ENCODE results near the gene TMED4.

Gene TMED4

DNA sequence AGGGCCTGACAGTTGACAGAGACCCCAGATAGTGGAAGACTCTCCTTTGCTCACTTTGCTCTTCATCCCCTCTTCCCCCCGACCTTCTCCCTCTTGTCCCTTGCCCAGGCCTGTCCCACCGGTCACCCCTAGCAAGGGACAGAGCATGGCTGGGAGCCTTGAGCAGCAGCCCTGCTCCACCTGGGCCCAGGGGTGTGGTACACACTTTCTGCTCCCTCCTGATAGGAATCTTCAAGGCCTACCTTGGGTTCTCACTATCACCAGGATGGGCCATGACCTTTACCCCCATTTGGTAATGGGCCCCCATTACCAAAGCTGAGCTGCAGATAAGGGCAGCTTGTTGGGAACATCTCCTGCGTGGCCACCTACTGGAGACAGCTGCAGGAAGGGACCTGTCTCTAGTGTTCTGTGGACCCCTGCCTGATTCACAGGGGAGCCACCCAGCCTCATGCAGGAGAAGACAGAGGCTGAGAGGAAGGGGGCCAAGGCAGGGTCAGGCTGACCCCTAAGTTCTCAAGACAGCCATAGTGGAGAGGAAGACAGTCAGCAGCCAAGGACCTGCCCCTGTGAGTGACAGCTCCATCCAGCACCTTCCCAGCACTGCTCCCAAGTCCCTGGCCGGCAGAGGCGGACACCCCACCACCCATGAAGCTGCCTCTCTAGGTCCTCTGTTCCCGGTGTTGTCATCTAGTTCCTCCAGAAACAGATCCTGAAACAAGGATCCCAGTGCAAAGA is 40.0 kb downstream of the TMED4 start:
- Histone ChIP-seq H3K4me3 (ENCODE audit: insufficient read length, low read depth) (no peak overlapping the region), H3K27me3 (ENCODE audit: insufficient read depth, insufficient read length) (no peaks in the 10 kb centered on the region), H3K36me3 (ENCODE audit: insufficient read depth, insufficient read length, low read length) (no peaks in the 10 kb centered on the region), H3K9me3 (ENCODE audit: insufficient read depth, low read length) (no peaks in the 10 kb centered on the region), H3K9ac (ENCODE audit: insufficient read length, low read depth) (no peak overlapping the region), H3K4me1 (ENCODE audit: insufficient read depth, insufficient read length) (no peaks in the 10 kb centered on the region)
- no peak for DNase-seq (ENCODE audit: low read depth, low spot score)
- no peak for TF ChIP-seq SUZ12 (IDR thresholded peaks at IDR 0.05; ENCODE audit: extremely low read depth, insufficient read depth, insufficient read length)
- no peak for TF ChIP-seq YY1 (IDR thresholded peaks at IDR 0.05; ENCODE audit: insufficient read depth, insufficient read length)
- TF ChIP-seq ZNF274 (IDR thresholded peaks at IDR 0.05; ENCODE audit: low read depth, low read length): no peak

DNA sequence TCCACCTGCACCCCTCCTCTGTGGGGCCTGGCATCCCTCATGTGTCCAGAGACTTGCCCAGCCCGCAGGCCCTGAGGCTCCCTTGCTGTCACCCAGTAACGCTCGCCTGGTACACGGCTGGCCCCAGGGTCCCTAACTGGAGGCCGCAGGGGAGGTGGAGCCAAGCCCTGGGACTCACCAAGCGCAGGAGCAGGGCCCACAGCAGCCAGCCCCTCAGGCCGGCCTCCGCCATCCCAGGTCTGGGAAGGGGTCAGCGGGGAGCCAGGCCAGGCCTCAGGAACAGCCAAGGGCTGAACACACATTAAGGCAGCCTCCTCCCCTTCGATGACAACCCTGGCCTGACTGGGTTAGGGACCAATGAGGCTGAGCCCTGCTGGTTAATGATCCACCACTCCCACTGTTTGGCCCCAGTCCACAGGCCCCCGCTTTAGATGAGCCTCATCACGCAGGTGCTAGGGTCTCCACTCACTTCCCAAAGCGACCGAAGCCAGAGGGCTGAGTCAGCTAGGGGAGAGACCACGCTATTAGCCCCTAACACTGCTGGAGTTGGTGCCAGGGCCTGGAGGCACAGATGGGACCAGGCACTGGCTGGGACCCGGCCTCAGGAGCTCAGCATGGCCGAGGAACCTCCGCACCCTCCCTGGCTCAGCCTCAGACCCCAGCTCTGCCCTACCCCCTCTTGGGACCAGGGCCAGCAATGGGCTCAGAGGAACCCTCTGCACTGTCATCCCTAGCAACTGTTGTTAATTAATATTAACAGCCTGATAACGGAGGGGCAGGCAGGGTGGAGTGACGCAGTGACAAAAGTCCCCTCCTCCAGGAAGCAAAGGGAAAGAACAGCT is 40.8 kb downstream of the TMED4 start, which contains the start of gene NPC1L1:
TSS of gene NPC1L1 (minus strand) at position 303 of the 842 bp plus-strand sequence. CDS start at position 232, 71 bp downstream.
- TF ChIP-seq YY1 (IDR thresholded peaks at IDR 0.05; ENCODE audit: insufficient read depth, insufficient read length): no peak
- no peak for TF ChIP-seq SUZ12 (IDR thresholded peaks at IDR 0.05; ENCODE audit: extremely low read depth, insufficient read depth, insufficient read length)
- TF ChIP-seq ZNF274 (IDR thresholded peaks at IDR 0.05; ENCODE audit: low read depth, low read length): no peak
- no peaks in the 10 kb centered on the region for H3K27me3 ChIP-seq (ENCODE audit: insufficient read depth, insufficient read length)
- H3K9ac ChIP-seq (ENCODE audit: insufficient read length, low read depth): no peak within 1 kb of the TSS
- H3K4me3 ChIP-seq (ENCODE audit: insufficient read length, low read depth): no peak within 1 kb of the TSS
- no peaks in the 10 kb centered on the region for H3K36me3 ChIP-seq (ENCODE audit: insufficient read depth, insufficient read length, low read length)
- H3K4me1 ChIP-seq (ENCODE audit: insufficient read depth, insufficient read length): no peaks in the 10 kb centered on the region
- no peaks in the 10 kb centered on the region for H3K9me3 ChIP-seq (ENCODE audit: insufficient read depth, low read length)
- no peak for DNase-seq (ENCODE audit: low read depth, low spot score)

DNA sequence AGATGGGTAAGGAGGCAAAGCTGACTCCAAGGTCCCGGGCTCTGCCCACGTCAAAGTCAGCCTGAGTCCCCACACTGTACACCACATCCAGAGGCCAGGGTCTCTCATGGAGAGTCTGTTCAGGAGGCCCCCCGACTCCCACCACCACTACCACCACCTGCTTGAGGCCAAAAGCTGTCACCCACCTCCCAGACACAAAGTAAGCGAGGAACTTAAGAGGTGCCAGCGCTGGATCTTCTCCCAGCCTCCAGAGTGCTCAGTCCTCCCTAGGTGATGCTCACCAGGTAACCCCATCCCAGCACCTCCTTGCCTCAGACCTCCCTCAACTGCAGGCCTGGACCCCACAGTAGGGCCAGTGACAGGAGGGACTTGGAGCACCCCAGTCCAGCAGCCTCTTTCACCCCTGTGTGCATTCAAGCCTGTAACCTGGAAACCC is 41.4 kb downstream of the TMED4 start:
- H3K27me3 ChIP-seq (ENCODE audit: insufficient read depth, insufficient read length): no peaks in the 10 kb centered on the region
- H3K9me3 ChIP-seq (ENCODE audit: insufficient read depth, low read length): no peaks in the 10 kb centered on the region
- H3K9ac ChIP-seq (ENCODE audit: insufficient read length, low read depth): no peak overlapping the region
- H3K4me3 ChIP-seq (ENCODE audit: insufficient read length, low read depth): no peak overlapping the region
- H3K4me1 ChIP-seq (ENCODE audit: insufficient read depth, insufficient read length): no peaks in the 10 kb centered on the region
- H3K36me3 ChIP-seq (ENCODE audit: insufficient read depth, insufficient read length, low read length): no peaks in the 10 kb centered on the region
- TF ChIP-seq SUZ12 (IDR thresholded peaks at IDR 0.05; ENCODE audit: extremely low read depth, insufficient read depth, insufficient read length) (no peak), YY1 (IDR thresholded peaks at IDR 0.05; ENCODE audit: insufficient read depth, insufficient read length) (no peak), ZNF274 (IDR thresholded peaks at IDR 0.05; ENCODE audit: low read depth, low read length) (no peak)
- DNase-seq (ENCODE audit: low read depth, low spot score): no peak

DNA sequence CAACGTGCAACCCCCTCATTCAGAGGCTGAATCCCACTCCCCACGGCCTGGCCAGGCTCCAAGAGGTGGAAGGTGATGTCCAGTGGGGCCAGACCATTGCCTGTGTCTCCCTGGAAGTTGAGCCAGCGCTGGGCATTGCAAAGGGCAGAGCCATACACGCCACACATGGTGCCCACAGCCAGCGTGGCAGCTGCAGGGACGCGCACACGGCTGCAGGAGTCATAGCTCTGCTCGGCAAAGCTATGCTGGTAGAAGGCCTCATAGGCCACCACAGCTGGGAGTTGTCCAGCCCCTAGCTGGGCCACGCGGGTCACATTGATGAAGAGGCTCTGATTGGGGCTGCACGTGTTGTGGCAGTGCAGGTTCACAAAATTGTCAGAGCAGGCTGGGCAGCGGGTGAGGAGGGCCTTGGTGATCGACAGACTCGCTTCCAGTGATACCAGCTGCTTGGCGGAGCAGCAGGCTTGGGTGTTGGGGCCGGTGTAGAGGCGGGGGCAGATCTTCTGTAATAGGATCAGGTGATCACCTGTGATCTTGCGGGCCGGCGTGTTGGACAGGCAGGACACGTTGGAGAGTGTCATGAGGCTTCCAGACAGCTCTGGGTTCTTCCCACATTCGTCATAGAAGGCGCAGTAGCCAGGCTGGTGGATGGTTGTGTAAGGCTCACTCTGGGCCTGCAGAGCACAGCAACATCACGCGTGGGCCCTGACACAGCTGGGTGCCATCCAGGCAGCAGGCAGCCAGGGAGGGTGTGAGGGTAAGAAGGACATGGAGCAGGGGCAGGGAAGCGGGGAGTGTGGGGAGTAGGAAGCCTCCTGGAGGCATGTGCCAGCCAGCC is 42.1 kb downstream of the TMED4 start:
- DNase-seq (ENCODE audit: low read depth, low spot score): no peak
- H3K36me3 ChIP-seq (ENCODE audit: insufficient read depth, insufficient read length, low read length): no peaks in the 10 kb centered on the region
- no peaks in the 10 kb centered on the region for H3K9me3 ChIP-seq (ENCODE audit: insufficient read depth, low read length)
- TF ChIP-seq ZNF274 (IDR thresholded peaks at IDR 0.05; ENCODE audit: low read depth, low read length) (no peak), YY1 (IDR thresholded peaks at IDR 0.05; ENCODE audit: insufficient read depth, insufficient read length) (no peak), SUZ12 (IDR thresholded peaks at IDR 0.05; ENCODE audit: extremely low read depth, insufficient read depth, insufficient read length) (no peak)
- H3K4me1 ChIP-seq (ENCODE audit: insufficient read depth, insufficient read length): no peaks in the 10 kb centered on the region
- H3K4me3 ChIP-seq (ENCODE audit: insufficient read length, low read depth): no peak overlapping the region
- no peaks in the 10 kb centered on the region for H3K27me3 ChIP-seq (ENCODE audit: insufficient read depth, insufficient read length)
- no peak overlapping the region for H3K9ac ChIP-seq (ENCODE audit: insufficient read length, low read depth)

DNA sequence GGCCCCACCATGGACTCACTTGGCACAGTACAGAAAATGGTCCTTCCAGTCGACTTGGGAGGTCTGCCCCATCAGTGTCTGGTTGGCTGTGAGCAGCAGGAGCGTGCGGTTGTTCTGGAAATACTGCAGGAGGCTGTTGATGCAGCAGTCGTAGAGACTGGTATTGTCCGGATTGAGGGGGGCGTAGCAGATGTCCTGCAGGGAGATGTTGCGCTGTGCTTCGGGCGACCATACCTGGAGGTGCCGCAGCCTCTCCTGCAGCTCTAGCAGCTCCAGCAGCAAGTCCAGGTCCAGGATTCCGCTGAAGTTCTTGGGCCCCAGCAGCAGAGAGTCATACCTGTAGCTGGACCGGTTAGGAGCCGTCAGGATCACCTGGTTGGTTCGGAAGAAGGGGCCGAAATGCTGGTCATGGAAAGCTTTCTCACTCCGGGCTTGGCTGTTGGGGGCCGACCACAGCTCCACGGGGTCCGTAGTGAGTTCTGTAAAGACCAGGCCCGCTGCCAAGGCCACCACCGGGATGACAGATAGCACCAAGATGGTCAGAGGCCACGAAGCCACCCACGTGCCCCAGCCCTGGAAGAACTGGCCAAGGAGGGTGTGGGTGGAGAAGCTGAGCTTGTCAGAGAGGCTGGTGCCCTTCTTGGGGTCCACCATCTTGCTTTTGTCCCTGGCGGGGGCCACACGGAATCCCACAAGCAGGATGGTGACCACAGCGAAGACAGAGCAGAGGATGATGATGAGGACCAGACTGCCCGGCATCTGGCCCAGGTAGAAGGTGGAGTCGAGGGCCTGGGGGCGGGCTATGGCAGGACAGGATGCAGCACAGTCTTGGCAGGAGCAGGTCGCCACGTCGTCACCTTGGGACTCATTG is 43.0 kb downstream of the TMED4 start:
- Histone ChIP-seq H3K9ac (ENCODE audit: insufficient read length, low read depth) (no peak overlapping the region), H3K36me3 (ENCODE audit: insufficient read depth, insufficient read length, low read length) (no peaks in the 10 kb centered on the region), H3K4me3 (ENCODE audit: insufficient read length, low read depth) (no peak overlapping the region), H3K27me3 (ENCODE audit: insufficient read depth, insufficient read length) (no peaks in the 10 kb centered on the region), H3K9me3 (ENCODE audit: insufficient read depth, low read length) (no peaks in the 10 kb centered on the region), H3K4me1 (ENCODE audit: insufficient read depth, insufficient read length) (no peaks in the 10 kb centered on the region)
- DNase-seq (ENCODE audit: low read depth, low spot score): no peak
- TF ChIP-seq SUZ12 (IDR thresholded peaks at IDR 0.05; ENCODE audit: extremely low read depth, insufficient read depth, insufficient read length) (no peak), YY1 (IDR thresholded peaks at IDR 0.05; ENCODE audit: insufficient read depth, insufficient read length) (no peak), ZNF274 (IDR thresholded peaks at IDR 0.05; ENCODE audit: low read depth, low read length) (no peak)

DNA sequence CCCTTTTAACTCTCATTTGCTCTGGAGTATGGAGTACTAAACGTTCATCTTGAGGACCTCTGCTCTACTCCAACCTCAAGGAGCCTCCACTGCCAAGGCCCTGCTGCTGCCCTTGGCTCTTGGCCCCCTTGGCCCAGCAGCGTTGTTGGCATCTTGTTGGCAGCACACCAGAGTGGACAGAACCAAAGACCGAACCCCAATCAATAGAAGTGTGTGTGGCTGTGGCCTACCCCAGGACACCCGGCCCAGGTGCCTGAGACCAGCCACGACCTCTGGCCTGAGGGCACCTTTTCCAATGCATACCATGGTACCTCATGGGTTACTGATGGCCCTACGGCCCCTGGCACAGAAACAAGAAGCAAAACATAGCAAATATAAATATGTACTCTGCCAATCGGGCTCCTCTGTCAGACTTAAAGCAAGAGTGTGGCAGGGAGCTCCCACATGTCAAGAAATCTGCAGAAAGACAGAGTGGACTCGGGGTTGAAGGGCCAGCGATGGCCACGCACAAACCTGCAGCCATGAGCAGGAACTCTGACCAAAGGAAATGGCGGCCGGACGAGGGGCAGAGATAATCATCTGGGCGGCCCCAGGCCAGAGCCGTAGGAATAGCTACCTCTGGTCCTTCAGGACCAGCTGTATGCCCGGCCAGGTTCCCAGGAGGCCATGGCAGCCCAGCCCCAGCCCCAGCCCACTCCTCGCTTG is 43.8 kb downstream of the TMED4 start:
- no peaks in the 10 kb centered on the region for H3K27me3 ChIP-seq (ENCODE audit: insufficient read depth, insufficient read length)
- H3K4me3 ChIP-seq (ENCODE audit: insufficient read length, low read depth): no peak overlapping the region
- no peaks in the 10 kb centered on the region for H3K4me1 ChIP-seq (ENCODE audit: insufficient read depth, insufficient read length)
- no peak for DNase-seq (ENCODE audit: low read depth, low spot score)
- H3K36me3 ChIP-seq (ENCODE audit: insufficient read depth, insufficient read length, low read length): no peaks in the 10 kb centered on the region
- no peak for TF ChIP-seq SUZ12 (IDR thresholded peaks at IDR 0.05; ENCODE audit: extremely low read depth, insufficient read depth, insufficient read length)
- TF ChIP-seq ZNF274 (IDR thresholded peaks at IDR 0.05; ENCODE audit: low read depth, low read length): no peak
- TF ChIP-seq YY1 (IDR thresholded peaks at IDR 0.05; ENCODE audit: insufficient read depth, insufficient read length): no peak
- no peaks in the 10 kb centered on the region for H3K9me3 ChIP-seq (ENCODE audit: insufficient read depth, low read length)
- H3K9ac ChIP-seq (ENCODE audit: insufficient read length, low read depth): no peak overlapping the region
